Nephron progenitor cell (in vitro differentiated cells): Measurements from ENCODE around the gene VPS13D.

Experiments used
- DNase-seq: peaks from one replicate; pipeline ENCODE4 v3.0.0; 2021
- H3K27ac Mint-ChIP-seq: 2 replicates; pipeline ENCODE4 v1.8.0; 2021; ENCODE audit warnings: mild to moderate bottlenecking, moderate library complexity, mixed read lengths
- H3K27me3 Mint-ChIP-seq: 2 replicates; pipeline ENCODE4 v1.8.0; 2021; ENCODE audit warnings: mild to moderate bottlenecking, low read depth, mixed read lengths; ENCODE audit not compliant: poor library complexity
- H3K36me3 Mint-ChIP-seq: 2 replicates; pipeline ENCODE4 v1.8.0; 2021; ENCODE audit warnings: low read depth, mixed read lengths
- H3K4me1 Mint-ChIP-seq: 2 replicates; pipeline ENCODE4 v1.8.0; 2021; ENCODE audit warnings: mixed read lengths
- H3K4me3 Mint-ChIP-seq: 2 replicates; pipeline ENCODE4 v1.8.0; 2021; ENCODE audit warnings: mild to moderate bottlenecking, moderate library complexity, mixed read lengths
- H3K9me3 Mint-ChIP-seq: 2 replicates; pipeline ENCODE4 v1.8.0; 2021; ENCODE audit warnings: mild to moderate bottlenecking, moderate library complexity, mixed read lengths
- TF ChIP-seq, protein P1 (sequence below): fragments of 200-600 bp; sonication (generic); IDR thresholded peaks from 2 replicates; pipeline ENCODE4 v1.5.0; 2021; ENCODE audit warnings: antibody characterized with exemption

Gene VPS13D

DNA sequence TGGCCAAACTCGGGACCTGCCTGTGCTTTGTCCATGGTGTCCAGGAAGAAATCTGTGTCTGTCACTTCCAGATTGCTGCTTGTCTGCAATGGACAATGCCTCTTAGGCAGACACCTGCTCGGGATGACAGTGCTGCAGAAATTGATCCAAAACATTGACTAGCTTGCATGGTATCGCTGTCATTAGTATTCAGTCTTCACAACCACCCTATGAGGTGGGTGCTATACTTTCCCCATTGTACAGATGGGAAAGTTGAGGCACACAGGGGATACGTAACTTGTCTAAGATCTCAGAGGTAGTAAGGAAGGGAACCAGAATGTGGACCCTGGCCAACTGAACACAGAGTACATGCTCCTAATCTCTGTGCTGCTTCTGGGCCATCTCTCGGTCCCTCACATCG is 249.5 kb downstream of the VPS13D start:
- H3K4me1 Mint-ChIP-seq = peaks cover 93% of the 10 kb centered on the region
- H3K27ac Mint-ChIP-seq = peak overlapping the region; percentile 98
- no peaks in the 10 kb centered on the region for H3K27me3 Mint-ChIP-seq
- no peak overlapping the region for H3K4me3 Mint-ChIP-seq
- H3K36me3 Mint-ChIP-seq = peaks cover 5% of the 10 kb centered on the region
- no peak for DNase-seq
- peaks cover 5% of the 10 kb centered on the region for H3K9me3 Mint-ChIP-seq
- TF ChIP-seq, protein P1, sequence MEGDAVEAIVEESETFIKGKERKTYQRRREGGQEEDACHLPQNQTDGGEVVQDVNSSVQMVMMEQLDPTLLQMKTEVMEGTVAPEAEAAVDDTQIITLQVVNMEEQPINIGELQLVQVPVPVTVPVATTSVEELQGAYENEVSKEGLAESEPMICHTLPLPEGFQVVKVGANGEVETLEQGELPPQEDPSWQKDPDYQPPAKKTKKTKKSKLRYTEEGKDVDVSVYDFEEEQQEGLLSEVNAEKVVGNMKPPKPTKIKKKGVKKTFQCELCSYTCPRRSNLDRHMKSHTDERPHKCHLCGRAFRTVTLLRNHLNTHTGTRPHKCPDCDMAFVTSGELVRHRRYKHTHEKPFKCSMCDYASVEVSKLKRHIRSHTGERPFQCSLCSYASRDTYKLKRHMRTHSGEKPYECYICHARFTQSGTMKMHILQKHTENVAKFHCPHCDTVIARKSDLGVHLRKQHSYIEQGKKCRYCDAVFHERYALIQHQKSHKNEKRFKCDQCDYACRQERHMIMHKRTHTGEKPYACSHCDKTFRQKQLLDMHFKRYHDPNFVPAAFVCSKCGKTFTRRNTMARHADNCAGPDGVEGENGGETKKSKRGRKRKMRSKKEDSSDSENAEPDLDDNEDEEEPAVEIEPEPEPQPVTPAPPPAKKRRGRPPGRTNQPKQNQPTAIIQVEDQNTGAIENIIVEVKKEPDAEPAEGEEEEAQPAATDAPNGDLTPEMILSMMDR = no peak

DNA sequence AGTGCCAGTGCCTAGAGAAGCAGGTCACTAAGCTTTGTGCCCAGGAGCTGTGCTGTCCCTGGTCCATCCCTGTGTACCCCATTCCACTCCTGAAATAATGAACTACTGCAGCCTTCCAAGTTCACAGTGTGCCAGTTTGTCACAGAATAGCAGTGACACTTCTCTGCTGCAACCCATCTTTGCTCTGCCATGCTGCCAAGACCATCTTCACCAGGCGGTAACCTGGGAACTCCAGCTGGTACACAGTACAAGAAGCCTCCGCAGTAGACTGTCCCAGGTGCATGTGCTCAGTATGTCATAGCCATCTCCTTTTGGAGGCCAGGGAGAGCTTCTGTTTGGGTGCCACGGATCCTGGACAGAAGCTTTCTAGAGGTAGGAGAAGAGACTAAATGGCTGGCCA is 250.2 kb downstream of the VPS13D start:
- DNase-seq = no peak
- TF ChIP-seq, protein P1 = no peak
- Mint-ChIP-seq H3K27me3 (no peaks in the 10 kb centered on the region), H3K9me3 (no peaks in the 10 kb centered on the region), H3K36me3 (peaks cover 11% of the 10 kb centered on the region), H3K4me3 (no peak overlapping the region), H3K27ac (no peak overlapping the region), H3K4me1 (peaks cover 93% of the 10 kb centered on the region)

DNA sequence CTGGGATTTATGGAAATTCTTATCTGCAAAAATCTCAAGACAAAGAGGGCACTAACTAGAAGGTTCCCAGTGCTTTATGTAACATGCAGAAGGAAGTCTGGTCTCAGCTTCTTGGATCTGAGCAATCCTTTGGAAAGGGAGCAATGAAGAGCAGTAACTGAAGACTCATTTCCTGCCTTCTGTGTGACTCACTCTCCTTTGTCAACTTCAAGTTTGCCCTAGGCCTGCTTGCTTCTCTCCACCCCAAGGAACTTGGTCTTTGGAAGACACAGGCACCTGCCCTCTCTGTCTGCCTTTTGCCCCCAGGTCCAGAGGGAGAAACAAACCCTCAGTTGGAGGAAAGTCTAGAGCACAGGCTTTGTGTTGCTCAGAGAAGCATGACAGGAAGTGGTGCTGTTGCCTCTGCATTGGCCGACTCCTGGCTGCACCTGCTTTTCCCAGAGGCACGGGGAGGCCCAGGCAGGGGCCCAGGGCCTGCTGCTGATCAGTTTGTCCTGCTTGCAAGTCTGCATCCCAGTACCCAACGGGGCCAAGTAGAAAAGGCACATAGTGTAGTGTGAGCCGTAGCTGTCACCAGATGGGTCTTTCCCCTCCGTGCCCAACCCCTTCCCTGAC is 251.0 kb downstream of the VPS13D start:
- no peak for DNase-seq
- Mint-ChIP-seq H3K4me1 (peaks cover 93% of the 10 kb centered on the region), H3K27me3 (peaks cover under 1% of the 10 kb centered on the region)

DNA sequence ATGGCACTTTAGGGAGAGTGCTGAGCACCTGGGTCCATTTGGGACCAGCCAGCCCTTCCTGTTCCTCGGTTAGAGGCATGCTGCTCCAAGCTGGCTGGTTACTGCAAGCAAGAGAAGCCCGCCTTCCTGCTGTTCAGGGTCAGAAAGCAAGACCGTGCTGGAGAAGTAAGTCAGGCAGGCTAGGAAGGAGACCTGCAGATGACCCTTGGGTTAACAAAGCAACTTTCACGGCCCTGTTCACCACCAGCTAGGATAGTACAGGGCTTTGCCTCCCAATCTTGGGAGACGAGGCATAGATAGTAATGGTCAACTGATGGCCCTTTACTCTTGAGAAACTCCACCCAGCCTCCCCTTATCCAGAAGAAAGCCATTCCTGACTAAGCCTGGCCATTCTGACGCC is 252.1 kb downstream of the VPS13D start:
- H3K27me3 Mint-ChIP-seq = peaks cover 4% of the 10 kb centered on the region
- TF ChIP-seq, protein P1 = no peak
- H3K4me3 Mint-ChIP-seq = no peak overlapping the region
- H3K9me3 Mint-ChIP-seq = no peaks in the 10 kb centered on the region
- peak overlapping the region; percentile 29 for H3K27ac Mint-ChIP-seq
- DNase-seq = no peak
- peaks cover 22% of the 10 kb centered on the region for H3K36me3 Mint-ChIP-seq
- peaks cover 93% of the 10 kb centered on the region for H3K4me1 Mint-ChIP-seq

More for the DNA sequence above, 251.0 kb downstream of the VPS13D start:
- TF ChIP-seq, protein P1 = no peak
- Mint-ChIP-seq H3K27ac (no peak overlapping the region), H3K4me3 (no peak overlapping the region), H3K36me3 (peaks cover 13% of the 10 kb centered on the region), H3K9me3 (no peaks in the 10 kb centered on the region)

DNA sequence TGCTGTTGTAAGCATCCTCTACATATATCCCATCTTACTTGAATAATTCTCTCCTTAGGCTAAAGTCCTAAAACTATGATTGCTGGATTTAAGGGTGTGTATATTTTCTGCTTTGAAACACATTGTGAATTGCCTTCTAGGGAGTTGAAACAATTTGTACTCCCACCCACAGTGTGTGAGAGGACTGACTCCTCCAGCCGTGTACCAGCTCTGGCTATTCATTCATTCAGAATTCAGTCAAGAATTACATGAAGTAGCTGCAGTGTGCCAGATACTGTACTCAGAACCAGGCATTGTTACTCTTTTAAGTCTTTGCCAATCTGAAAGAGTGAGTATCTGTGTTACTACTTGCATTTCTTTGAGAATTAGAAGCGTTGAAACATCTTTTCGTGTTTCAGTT is 253.2 kb downstream of the VPS13D start:
- Mint-ChIP-seq H3K9me3 (no peaks in the 10 kb centered on the region), H3K4me3 (no peak overlapping the region), H3K4me1 (peaks cover 93% of the 10 kb centered on the region), H3K36me3 (peaks cover 29% of the 10 kb centered on the region), H3K27ac (no peak overlapping the region), H3K27me3 (peaks cover 8% of the 10 kb centered on the region)
- DNase-seq = no peak
- TF ChIP-seq, protein P1 = no peak
